ENCODE measurements around the gene CCDC60. TPM values are rescaled to one million over a fixed set of nuclear protein-coding genes. Genes with fewer than 3 reads are reported as not detected.

CCDC60 gene
- total RNA-seq, 1 donor from 2014 or later, result not detected

- Mint-ChIP-seq H3K36me3 (ENCODE audit: low read depth) (no peaks in the 10 kb centered on the region), H3K4me3 (ENCODE audit: unreplicated experiment) (no peak overlapping the region), H3K27me3 (ENCODE audit: low read depth) (no peaks in the 10 kb centered on the region), H3K4me1 (ENCODE audit: low read depth) (no peaks in the 10 kb centered on the region), H3K9me3 (ENCODE audit: low read depth) (peaks cover 30% of the 10 kb centered on the region), H3K27ac (ENCODE audit: unreplicated experiment) (no peak overlapping the region)
- TF ChIP-seq, protein P1, sequence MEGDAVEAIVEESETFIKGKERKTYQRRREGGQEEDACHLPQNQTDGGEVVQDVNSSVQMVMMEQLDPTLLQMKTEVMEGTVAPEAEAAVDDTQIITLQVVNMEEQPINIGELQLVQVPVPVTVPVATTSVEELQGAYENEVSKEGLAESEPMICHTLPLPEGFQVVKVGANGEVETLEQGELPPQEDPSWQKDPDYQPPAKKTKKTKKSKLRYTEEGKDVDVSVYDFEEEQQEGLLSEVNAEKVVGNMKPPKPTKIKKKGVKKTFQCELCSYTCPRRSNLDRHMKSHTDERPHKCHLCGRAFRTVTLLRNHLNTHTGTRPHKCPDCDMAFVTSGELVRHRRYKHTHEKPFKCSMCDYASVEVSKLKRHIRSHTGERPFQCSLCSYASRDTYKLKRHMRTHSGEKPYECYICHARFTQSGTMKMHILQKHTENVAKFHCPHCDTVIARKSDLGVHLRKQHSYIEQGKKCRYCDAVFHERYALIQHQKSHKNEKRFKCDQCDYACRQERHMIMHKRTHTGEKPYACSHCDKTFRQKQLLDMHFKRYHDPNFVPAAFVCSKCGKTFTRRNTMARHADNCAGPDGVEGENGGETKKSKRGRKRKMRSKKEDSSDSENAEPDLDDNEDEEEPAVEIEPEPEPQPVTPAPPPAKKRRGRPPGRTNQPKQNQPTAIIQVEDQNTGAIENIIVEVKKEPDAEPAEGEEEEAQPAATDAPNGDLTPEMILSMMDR (IDR thresholded peaks at IDR 0.05), result no peak
- no peak for DNase-seq (ENCODE audit: low spot score)
These were observed 122.3 kb downstream of the CCDC60 start for GRCh38 chr12:119456824-119457223.

DNA sequence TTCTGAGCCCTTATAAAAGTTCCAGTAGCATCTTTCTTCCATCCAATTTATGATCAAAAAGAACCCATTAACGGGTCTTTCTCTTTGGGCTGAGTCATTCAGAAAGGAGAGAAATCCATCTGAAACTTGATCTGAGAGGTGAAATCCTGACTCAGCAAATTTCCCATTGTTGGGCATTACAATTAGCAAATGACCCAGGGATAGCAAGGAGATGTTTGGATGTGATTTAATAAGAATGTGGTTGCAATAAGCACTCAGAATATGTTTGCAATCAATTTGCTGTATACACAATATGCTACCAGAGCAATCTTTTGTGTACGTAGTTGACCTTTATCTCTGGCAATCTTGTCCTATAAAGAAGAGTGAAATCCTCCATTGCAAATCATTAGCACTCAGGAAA is 122.7 kb downstream of the CCDC60 start:
- Mint-ChIP-seq H3K27me3 (ENCODE audit: low read depth) (no peaks in the 10 kb centered on the region), H3K9me3 (ENCODE audit: low read depth) (peaks cover 30% of the 10 kb centered on the region), H3K4me3 (ENCODE audit: unreplicated experiment) (no peak overlapping the region)

GRCh38 chr12:119459481-119459880 is 125.0 kb downstream of the CCDC60 start:
- TF ChIP-seq, protein P1 (IDR thresholded peaks at IDR 0.05), result no peak
- Mint-ChIP-seq H3K27me3 (ENCODE audit: low read depth) (no peaks in the 10 kb centered on the region), H3K4me3 (ENCODE audit: unreplicated experiment) (no peak overlapping the region), H3K9me3 (ENCODE audit: low read depth) (peaks cover 38% of the 10 kb centered on the region), H3K36me3 (ENCODE audit: low read depth) (no peaks in the 10 kb centered on the region), H3K27ac (ENCODE audit: unreplicated experiment) (no peak overlapping the region), H3K4me1 (ENCODE audit: low read depth) (no peaks in the 10 kb centered on the region)
- no peak for DNase-seq (ENCODE audit: low spot score)

More for the DNA sequence above, 122.7 kb downstream of the CCDC60 start:
- H3K4me1 Mint-ChIP-seq (ENCODE audit: low read depth), result no peaks in the 10 kb centered on the region
- DNase-seq (ENCODE audit: low spot score), result no peak
- H3K27ac Mint-ChIP-seq (ENCODE audit: unreplicated experiment), result no peak overlapping the region
- TF ChIP-seq, protein P1 (IDR thresholded peaks at IDR 0.05), result no peak
- H3K36me3 Mint-ChIP-seq (ENCODE audit: low read depth), result no peaks in the 10 kb centered on the region

GRCh38 chr12:119460876-119461275 is 126.3 kb downstream of the CCDC60 start:
- DNase-seq (ENCODE audit: low spot score), result no peak
- H3K27me3 Mint-ChIP-seq (ENCODE audit: low read depth), result no peaks in the 10 kb centered on the region
- no peaks in the 10 kb centered on the region for H3K36me3 Mint-ChIP-seq (ENCODE audit: low read depth)
- TF ChIP-seq, protein P1 (IDR thresholded peaks at IDR 0.05), result no peak
- no peak overlapping the region for H3K27ac Mint-ChIP-seq (ENCODE audit: unreplicated experiment)
- no peaks in the 10 kb centered on the region for H3K4me1 Mint-ChIP-seq (ENCODE audit: low read depth)
- no peak overlapping the region for H3K4me3 Mint-ChIP-seq (ENCODE audit: unreplicated experiment)
- H3K9me3 Mint-ChIP-seq (ENCODE audit: low read depth), result peaks cover 35% of the 10 kb centered on the region

- TF ChIP-seq, protein P1 (IDR thresholded peaks at IDR 0.05), result no peak
- Mint-ChIP-seq H3K9me3 (ENCODE audit: low read depth) (peaks cover 33% of the 10 kb centered on the region), H3K27me3 (ENCODE audit: low read depth) (no peaks in the 10 kb centered on the region), H3K27ac (ENCODE audit: unreplicated experiment) (no peak overlapping the region), H3K4me1 (ENCODE audit: low read depth) (no peaks in the 10 kb centered on the region), H3K4me3 (ENCODE audit: unreplicated experiment) (no peak overlapping the region), H3K36me3 (ENCODE audit: low read depth) (no peaks in the 10 kb centered on the region)
- DNase-seq (ENCODE audit: low spot score), result no peak
These were observed 127.2 kb downstream of the CCDC60 start for GRCh38 chr12:119461636-119462214.
